GM21529 (cell line): ENCODE results near the gene NUP93.
"Not testable (repeated sequence)": the region's sequence is repeated elsewhere in the genome, so short reads cannot be mapped to it uniquely, and the experiment has no call there.

ENCODE experiments used
- ATAC-seq: cut with Tn5 transposase; IDR thresholded peaks from one replicate; pipeline ENCODE4 v1.9.1; 2021; ENCODE audit not compliant: unreplicated experiment

The NUP93 gene

DNA sequence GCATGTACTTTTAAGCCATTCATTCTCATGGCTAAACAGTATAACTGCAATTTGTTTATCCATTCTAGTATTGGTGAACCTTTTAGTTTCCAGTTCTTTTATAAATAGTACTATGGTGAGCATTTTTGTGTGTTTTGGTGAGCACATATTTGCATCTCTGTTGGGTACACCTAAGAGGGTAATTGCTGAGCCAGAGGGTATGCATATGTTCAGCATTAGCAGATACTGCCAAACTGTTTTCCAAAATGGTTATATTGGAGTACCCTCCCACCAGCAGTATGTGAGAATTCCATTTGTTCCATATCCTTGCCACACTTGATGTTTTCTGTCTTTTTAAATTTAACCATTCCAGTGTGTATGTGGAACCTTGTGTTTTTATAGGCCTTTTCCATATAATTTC, 81.0 kb downstream of the NUP93 start:
- ATAC-seq, result no peak

GRCh38 chr16:56811602-56812001, 81.7 kb downstream of the NUP93 start:
- ATAC-seq, result not testable (repeated sequence)

DNA sequence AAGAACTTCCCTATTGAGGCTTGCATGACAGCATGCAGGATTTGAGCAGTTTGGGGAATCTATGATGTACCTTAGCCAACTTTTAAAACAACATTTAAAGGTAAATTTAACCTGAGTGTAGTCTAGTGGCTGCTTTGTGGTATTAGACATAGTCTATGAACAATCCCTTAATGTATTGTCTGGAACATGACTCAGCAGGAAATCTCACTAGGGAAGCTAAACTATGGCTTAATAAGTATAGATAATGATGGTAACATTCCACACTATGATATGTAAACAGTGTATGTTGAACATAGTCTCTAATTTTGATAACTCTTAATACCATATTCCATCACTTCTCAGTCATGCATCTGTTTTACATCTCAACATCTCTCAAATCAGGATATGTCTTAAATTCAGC, 83.0 kb downstream of the NUP93 start:
- ATAC-seq, result no peak

GRCh38 chr16:56814537-56815432, 84.9 kb downstream of the NUP93 start:
- no peak for ATAC-seq

GRCh38 chr16:56815721-56816120, 85.8 kb downstream of the NUP93 start:
- no peak for ATAC-seq

DNA sequence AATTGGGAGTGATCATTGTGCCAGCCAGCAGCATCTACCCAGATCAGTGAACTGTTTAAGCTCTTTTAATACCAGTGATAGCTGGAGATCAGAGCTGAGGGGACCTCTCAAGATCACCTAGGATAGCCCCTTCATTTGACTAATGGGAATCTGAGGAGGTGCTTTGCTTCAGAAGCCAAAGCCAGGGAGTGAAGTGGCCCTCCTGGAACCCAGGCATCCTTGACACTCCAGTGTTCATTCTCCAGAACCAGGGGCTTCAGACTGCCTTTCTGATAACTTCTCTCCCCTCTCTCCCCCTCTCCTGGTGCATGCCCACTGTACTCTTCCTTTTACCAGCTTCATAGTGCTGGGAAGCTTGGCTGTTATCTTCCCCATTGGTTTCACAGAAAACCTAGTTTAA, 87.1 kb downstream of the NUP93 start:
- ATAC-seq, result no peak

GRCh38 chr16:56817938-56818337, 88.0 kb downstream of the NUP93 start:
- no peak for ATAC-seq

- ATAC-seq, result no peak
Observed at GRCh38 chr16:56823081-56823733, 93.3 kb downstream of the NUP93 start.

- no peak for ATAC-seq
Observed at GRCh38 chr16:56824331-56824730, 94.4 kb downstream of the NUP93 start.

- ATAC-seq, result no peak
Observed at GRCh38 chr16:56824804-56825203, 94.9 kb downstream of the NUP93 start.

GRCh38 chr16:56825826-56826225, 95.9 kb downstream of the NUP93 start:
- no peak for ATAC-seq

- ATAC-seq, result no peak
Observed at GRCh38 chr16:56828647-56829046, 98.7 kb downstream of the NUP93 start.

- no peak for ATAC-seq
Observed at GRCh38 chr16:56830669-56831068, 100.7 kb downstream of the NUP93 start.

- ATAC-seq, result no peak
Observed at GRCh38 chr16:56832768-56833167, 102.8 kb downstream of the NUP93 start.

GRCh38 chr16:56833243-56833970, 103.5 kb downstream of the NUP93 start:
- no peak for ATAC-seq

- ATAC-seq, result no peak
Observed at GRCh38 chr16:56835320-56835719, 105.4 kb downstream of the NUP93 start.

DNA sequence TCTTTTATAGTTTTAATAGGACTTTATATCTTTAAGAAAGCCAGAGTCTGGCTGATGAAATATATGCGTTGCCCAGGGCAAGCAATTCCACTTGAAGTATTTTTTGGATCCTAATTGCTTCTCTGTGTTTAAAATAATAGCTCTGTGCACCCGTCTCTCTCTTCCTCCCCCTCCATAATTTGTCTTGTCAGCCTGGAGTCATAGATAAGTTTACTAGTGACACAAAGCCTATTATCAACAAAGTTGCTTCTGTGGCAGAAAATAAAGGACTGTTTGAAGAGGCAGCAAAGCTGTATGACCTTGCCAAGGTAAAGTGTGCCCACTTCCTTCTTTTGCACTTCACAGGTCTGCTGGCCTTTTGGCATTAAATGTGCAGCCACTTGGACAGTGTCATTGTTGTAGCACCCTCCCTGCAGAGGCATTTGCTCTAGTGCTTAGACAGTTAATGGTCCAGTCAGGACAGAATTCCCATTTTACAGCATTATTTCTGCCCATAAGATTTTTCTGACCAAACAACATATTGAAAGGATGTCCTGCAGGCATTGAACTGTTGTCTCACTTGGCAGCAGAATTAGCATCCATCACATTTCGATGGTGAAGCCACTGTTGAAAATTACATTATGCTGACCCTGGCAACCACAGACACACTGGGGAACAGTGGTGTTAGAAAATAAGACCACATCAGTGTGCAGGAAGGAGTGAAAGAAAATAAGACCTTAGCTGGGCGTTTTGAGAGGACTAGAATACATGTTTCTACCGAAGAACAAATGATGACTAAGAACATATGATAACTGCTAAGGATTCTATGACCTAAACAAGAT, 106.7 kb downstream of the NUP93 start:
- no peak for ATAC-seq

- ATAC-seq, result no peak
Observed at GRCh38 chr16:56838622-56839337, 108.9 kb downstream of the NUP93 start.

- no peak for ATAC-seq
Observed at GRCh38 chr16:56841233-56841632, 111.3 kb downstream of the NUP93 start.

GRCh38 chr16:56841659-56842058, 111.7 kb downstream of the NUP93 start:
- ATAC-seq, result no peak
